ENCODE measurements around the gene AP1S2.

Gene AP1S2

DNA sequence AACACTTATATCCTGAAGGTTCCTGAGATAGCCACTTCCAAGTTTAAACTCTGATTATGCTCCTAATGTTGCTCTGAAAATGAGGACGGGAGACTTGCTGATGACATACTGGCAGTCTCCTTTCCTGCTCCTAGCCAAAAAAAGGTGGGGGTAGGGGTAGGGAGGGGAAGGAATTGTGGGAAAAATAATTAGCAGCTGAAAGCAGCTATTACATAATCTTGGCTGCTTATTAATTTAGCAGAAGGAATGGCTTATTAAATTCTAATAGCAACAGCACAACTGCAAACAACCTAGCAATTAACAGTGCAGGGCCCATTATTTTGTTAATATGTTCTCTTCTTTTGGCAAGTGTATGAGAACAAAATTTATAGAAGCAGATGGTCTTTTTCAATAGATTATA is 2.0 kb upstream of the AP1S2 start:
- DNase-seq (ENCODE audit: low read depth in 2 of 2): no peak
- no peak overlapping the region for H3K4me3 ChIP-seq (replicated peaks in 1 of 2; ENCODE audit: low read depth in 2 of 2, low read length in 2 of 2)
- TF ChIP-seq CTCF (IDR thresholded peaks at IDR 0.05; ENCODE audit: low read depth, low read length): no peak

GRCh38 chrX:15856222-15856587 is 1.6 kb upstream of the AP1S2 start:
- TF ChIP-seq CTCF (IDR thresholded peaks at IDR 0.05; ENCODE audit: low read depth, low read length): no peak
- H3K4me3 ChIP-seq (replicated peaks in 1 of 2; ENCODE audit: low read depth in 2 of 2, low read length in 2 of 2): no peak overlapping the region
- DNase-seq (ENCODE audit: low read depth in 2 of 2): no peak

- H3K4me3 ChIP-seq (replicated peaks in 1 of 2; ENCODE audit: low read depth in 2 of 2, low read length in 2 of 2): peak overlapping the region; percentile 63 to 64
- DNase-seq (ENCODE audit: low read depth in 2 of 2): no peak
- TF ChIP-seq CTCF (IDR thresholded peaks at IDR 0.05; ENCODE audit: low read depth, low read length): no peak
Measured at GRCh38 chrX:15855568-15856221, 1.1 kb upstream of the AP1S2 start.

DNA sequence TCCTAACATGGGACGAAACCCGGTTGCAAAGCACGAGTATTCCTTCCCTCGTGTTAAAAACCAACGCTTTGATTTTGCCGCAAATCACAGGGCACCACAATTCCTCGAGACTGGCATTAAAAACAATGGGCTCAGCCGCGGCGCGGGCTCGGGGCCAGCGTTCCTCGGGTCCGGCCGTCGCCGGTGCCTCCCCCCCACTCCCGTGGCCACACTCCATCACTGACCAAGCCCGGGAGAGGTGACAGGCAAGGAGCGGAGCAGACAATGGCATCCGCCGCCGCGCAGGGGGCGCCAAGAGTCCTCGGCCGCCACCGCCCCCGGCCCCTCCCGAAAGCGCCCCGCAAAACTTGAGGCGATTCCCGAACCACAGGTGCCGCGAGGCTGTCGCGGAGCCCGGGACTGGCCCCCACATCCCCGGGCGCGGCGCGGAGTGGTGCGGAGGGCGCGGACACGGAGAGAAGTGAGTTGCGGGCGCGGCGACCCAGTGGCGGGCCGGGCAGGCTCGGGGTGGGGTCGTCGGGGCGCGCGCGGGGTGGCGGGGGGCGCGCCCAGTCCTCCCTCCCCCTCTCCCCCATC is 445 bp downstream of the AP1S2 start:
- H3K4me3 ChIP-seq (replicated peaks in 1 of 2; ENCODE audit: low read depth in 2 of 2, low read length in 2 of 2): peak overlapping the region; percentile 51 to 63
- no peak for DNase-seq (ENCODE audit: low read depth in 2 of 2)
- TF ChIP-seq CTCF (IDR thresholded peaks at IDR 0.05; ENCODE audit: low read depth, low read length): no peak

DNA sequence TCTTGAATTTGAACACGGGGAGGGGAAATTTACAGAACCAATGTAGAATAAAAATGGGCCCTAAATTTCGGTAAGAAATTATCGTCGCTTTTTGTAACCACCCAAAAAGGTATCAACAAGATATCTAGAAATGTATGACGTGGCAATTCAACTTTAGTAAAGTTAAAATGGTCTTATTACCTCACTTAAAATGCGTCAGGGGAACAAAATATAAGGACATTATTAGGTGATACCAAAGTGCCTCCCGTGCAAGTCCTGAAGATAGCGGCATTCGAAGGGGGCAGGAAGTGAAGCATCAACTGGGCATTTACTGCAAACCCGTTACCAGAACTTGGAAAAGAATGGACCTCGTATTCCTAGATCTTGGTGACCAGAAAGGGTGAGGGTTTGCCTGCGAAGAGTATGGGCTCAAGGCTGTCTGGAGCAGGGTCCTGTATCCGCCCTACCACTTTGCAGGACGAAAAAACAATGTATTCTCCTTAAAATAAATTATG is 980 bp downstream of the AP1S2 start:
- TF ChIP-seq CTCF (IDR thresholded peaks at IDR 0.05; ENCODE audit: low read depth, low read length): no peak
- peak overlapping the region; percentile 51 to 63 for H3K4me3 ChIP-seq (replicated peaks in 1 of 2; ENCODE audit: low read depth in 2 of 2, low read length in 2 of 2)
- DNase-seq (ENCODE audit: low read depth in 2 of 2): no peak

GRCh38 chrX:15849555-15849954 is 5.1 kb downstream of the AP1S2 start:
- peak; percentile 17 to 28 for DNase-seq (ENCODE audit: low read depth in 2 of 2)
- no peak overlapping the region for H3K4me3 ChIP-seq (replicated peaks in 1 of 2; ENCODE audit: low read depth in 2 of 2, low read length in 2 of 2)
- peak; percentile 14 for TF ChIP-seq CTCF (IDR thresholded peaks at IDR 0.05; ENCODE audit: low read depth, low read length)
